GM19240 (cell line): Measurements from ENCODE around the gene PLEKHG2.

Experiments used
- DNase-seq: peaks from one replicate; pipeline ENCODE4 v3.0.0; 2011; ENCODE audit warnings: low spot score; ENCODE audit not compliant: insufficient read length

PLEKHG2 gene

DNA sequence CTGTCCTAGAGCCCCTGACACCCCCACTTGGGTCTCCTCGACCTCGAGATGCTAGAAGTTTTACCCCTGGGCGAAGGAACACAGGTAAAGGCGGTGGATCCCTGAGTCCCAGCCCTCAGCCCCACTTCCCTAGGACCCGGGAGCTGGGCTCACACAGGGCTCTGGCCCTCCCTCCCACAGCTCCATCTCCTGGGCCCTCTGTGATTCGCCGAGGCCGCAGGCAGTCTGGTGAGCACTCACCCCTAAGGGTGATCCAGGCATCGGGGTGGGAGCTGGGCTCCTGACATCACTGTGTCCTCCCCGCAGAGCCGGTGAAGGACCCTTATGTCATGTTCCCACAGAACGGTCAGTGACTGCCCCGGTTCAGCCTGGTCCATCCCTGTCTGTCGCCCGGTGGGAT lies 8.3 kb downstream of the PLEKHG2 start:
- DNase-seq: no peak

DNA sequence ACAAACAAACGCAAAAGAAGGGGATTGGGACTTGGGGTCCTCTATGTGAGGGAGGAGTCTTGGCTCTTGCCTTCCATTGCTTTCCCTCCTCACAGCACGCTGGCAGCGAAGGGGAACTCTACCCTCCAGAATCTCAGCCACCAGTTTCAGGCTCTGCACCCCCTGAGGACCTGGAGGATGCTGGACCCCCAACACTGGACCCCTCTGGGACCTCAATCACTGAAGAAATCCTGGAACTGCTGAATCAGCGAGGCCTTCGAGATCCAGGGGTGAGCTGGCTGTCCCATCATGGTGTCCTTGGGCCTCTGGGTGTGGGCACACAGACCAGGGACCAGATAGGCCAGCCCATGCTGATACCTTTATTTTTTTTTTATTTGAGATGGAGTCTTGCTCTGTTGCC lies 9.6 kb downstream of the PLEKHG2 start:
- DNase-seq: no peak

DNA sequence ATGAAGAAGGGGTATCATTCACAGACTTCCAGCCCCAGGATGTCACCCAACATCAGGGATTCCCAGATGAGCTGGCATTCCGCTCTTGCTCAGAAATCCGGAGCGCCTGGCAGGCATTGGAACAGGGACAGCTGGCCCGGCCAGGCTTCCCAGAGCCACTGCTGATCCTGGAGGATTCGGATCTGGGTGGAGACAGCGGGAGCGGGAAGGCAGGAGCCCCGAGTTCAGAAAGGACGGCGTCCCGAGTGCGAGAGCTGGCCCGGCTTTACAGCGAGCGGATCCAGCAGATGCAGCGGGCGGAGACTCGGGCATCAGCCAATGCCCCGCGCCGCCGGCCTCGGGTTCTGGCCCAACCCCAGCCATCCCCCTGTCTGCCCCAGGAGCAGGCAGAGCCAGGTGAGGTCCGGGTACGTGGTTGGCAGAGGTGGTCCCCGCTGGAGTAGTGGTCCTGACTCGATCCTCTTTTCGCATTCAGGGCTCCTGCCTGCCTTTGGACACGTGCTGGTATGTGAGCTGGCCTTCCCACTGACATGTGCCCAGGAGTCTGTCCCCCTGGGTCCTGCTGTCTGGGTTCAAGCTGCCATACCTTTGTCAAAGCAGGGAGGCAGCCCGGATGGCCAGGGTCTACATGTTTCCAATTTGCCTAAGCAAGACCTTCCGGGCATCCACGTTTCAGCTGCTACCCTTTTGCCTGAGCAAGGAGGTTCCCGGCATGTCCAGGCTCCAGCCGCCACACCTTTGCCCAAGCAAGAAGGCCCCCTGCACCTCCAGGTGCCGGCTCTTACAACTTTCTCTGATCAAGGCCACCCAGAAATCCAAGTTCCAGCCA lies 11.0 kb downstream of the PLEKHG2 start:
- no peak for DNase-seq

DNA sequence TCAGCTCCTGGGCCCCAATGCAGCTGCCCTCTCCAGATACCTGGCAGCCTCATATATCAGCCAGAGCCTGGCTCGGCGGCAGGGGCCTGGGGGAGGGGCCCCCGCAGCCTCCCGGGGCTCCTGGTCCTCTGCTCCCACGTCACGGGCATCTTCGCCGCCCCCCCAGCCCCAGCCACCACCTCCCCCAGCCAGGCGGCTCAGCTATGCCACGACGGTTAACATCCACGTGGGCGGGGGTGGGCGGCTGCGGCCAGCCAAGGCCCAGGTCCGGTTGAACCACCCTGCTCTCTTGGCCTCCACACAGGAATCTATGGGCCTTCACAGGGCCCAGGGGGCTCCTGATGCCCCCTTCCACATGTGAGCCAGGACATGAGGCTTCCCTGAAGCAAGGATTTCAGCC lies 12.5 kb downstream of the PLEKHG2 start:
- no peak for DNase-seq

DNA sequence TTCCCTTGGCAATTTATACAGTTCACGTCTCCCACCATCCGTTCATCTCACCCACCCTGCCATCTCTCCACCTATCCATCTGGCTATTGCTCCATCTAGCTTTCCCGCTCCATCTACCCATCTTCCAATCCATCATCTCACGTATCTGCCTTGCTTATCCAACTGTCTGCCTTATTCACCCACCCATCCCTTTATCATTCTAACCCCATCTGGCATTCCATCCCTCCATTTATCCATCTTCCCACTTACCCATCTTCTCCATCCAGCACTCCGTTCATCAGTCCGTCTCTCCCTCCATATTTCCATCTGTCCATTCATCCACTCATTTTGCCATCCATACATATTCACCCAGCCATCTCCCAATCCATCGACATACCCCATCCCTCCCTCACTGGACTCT lies 13.3 kb downstream of the PLEKHG2 start:
- no peak for DNase-seq

DNA sequence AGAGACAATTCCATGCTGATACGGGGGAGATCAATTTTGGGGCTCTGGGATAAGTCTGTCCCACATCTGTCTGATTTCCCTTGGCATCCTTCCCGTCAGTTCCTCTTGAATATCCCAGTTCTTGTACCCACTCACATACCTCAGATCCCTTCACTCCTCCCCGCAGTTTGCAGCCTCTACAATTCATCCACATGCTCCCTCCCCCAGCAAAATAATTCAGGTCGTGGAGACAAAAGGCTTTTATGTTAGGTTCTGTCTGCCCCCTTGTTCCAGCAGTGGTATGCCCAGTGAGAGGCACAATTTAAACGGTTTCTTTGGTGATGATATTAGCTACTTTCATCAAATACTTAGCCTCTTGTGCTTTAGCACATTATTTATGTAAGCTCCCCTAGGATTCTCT lies 13.7 kb downstream of the PLEKHG2 start:
- DNase-seq: no peak

DNA sequence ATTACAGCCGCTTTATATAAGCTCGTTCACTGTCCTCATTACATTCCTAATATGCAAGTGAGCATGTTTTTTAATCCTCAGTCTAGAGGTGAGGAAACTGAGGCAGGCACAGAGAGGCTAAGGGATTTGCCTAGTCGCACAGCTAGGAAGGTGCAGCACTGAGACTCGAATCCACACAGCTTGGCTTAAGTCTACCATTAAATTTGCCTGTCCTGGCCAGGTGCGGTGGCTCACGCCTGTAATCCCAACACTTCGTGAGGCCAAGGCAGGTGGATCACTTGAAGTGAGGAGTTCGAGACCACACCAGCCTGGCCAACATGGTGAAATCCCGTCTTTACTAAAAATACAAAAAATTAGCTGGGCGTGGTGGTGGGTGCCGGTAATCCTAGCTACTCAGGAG lies 15.2 kb downstream of the PLEKHG2 start:
- DNase-seq: no peak

DNA sequence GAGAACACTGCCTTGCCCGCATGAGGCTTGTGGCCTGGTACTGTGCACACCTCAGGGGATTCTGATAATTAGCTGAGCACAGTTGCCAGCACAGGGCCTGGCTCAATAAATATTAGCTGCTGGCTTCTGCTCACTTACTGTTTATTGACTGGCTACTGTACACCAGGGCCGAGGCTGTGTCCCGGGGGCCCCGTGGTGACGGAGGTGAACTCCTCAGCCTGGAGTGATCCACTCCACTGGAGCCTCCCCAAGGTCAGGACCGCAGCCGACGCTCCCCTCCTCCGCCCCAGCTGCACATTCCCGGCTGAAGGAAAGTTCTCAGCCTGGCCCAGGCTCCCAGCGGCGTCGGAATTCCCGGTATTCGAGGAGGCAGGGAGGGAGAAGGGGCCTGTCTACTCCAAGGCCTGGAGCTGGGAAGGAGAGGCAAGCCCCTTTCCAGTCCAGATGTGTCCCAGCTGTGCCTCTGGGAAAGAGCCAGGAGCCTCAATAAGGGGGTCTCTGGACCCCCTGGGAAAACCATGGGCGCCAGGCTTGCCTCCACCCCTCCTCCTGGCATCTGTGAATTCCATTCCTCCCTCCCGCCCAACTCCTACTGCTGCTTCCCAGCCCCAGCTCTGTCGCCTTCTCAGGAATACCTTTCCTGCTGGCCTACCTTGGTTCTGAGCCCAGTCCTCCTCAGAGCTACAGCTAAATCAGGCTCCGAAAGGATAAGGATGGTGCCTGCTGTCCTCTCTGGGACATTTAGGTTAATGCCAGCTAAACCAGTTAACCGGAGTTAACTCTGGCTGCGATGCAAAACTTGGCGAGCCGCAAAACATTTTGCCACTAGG lies 16.0 kb downstream of the PLEKHG2 start:
- no peak for DNase-seq

DNA sequence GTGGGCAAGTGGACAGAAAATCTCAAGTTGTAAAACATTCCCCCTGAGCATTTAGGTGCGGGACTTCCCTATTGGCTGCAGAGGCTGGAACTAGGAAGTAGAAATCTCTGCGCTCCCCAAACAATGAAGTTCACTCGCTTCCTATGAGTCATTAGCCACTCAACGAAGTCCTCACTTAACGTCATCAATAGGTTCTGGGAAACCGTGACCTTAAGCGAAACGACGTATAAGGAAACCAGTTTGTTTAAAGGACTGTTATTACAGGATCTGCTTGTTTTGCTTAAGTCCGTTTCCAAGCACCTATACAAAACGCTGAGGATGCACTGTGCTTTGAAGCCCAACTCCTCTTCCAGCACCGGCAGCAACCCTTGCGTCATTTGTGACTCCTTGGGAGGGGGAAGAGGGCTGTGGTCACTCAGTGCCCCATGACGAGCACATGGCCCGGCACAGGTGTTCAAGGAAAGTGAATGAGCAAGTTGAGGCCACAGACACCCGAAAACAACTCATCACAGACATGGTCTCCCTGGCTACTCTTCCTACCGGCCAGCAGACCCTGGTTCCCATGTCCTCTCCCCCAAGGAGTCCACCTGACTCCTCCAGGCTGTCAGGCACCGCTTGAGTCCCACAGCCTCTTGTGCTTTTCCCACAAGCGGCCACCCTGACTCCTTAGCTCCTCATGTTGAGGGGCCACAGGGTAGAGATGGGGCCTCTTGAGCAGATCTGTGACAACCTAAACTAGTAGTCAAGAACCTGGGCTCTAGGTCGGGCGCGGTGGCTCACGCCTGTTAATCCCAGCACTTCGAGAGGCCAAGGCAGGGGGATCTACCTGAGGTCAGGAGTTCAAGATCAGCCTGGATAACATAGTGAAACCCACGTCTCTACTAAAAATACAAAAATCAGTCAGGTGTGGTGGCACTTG lies 18.5 kb downstream of the PLEKHG2 start:
- peak; percentile 61 for DNase-seq

DNA sequence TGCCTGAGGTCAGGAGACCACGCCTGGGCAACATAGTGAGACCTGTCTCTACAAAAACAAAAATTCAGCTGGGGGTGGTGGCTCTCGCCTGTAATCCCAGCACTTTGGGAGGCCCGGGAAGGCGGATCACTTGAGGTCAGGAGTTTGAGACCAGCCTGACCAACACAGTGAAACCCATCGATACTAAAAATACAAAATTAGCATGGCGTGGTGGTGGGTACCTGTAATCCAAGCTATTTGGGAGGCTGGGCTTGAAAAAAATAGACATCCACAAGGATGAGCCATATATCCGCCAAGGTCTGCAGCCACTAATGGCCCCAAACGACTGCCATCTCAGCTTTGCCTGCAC lies 20.2 kb downstream of the PLEKHG2 start:
- DNase-seq: no peak

DNA sequence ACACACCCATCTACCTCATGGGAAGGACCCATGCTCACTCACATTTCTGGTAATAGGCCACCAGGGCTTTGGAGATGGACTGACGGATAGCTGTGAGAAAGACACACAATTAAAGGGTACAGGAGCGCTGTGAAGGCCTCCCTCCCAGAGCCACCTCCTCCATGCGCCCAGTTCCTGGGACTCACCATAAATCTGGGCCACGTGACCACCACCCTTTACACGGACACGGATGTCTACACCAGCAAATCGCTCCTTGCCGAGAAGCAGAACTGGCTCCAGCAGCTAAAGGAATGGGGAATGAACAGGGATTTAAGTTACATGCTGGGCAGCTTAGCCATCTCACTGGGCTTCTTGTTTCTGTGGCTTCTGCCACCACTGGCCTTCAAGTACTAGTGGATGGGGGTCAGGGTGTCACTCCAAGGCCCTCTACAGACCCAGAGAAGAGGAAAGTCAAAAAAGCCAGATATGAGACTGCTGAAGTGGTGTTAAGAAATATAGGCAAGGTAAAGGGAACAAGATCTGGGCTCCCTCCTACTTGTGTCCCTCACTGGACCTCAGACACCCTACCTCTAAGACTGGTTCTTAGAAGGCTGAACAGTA lies 21.1 kb downstream of the PLEKHG2 start:
- no peak for DNase-seq

DNA sequence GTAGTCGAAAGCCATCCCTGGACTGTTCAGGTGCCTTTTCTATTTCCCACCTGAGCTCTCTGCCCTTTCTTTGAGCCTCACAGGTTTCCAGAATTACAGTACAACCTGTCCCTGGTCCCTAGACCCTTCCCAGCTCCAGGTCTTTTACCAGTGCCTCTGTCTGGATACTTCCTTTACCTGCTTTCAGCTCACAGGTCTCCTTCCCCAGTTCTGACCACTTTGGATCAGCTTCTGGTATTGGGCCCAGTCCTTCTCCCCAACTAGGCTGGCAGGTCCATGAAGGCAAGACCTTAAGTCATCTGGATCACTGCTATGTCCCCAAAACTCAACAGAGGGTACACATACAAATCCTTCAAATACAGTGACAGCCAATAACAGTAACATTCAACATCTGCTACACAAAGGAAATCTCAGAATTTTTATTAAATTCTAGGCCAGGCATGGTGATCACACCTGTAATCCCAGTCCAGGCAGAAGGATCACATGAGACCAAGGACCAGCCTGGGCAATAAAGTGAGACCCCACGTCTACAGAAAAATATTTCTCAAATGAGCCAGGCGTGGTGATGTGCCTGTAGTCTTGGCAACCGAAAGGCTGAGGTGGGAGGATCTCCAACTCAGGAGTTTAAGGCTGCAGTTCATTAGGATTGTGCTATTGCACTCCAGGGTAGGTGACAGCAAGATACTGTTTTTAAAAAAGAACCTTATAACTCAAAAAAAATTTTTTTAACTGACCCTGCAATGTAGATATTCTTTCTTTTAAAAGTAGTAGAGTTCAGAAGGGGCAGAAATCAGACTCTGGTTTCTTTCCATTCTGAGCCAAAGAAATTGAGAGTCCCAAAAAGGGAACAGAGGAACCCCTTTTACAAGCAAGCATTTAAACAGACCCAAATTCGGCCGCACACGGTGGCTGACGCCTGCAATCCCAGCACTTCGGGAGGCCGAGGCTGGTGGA lies 21.9 kb downstream of the PLEKHG2 start:
- DNase-seq: no peak

DNA sequence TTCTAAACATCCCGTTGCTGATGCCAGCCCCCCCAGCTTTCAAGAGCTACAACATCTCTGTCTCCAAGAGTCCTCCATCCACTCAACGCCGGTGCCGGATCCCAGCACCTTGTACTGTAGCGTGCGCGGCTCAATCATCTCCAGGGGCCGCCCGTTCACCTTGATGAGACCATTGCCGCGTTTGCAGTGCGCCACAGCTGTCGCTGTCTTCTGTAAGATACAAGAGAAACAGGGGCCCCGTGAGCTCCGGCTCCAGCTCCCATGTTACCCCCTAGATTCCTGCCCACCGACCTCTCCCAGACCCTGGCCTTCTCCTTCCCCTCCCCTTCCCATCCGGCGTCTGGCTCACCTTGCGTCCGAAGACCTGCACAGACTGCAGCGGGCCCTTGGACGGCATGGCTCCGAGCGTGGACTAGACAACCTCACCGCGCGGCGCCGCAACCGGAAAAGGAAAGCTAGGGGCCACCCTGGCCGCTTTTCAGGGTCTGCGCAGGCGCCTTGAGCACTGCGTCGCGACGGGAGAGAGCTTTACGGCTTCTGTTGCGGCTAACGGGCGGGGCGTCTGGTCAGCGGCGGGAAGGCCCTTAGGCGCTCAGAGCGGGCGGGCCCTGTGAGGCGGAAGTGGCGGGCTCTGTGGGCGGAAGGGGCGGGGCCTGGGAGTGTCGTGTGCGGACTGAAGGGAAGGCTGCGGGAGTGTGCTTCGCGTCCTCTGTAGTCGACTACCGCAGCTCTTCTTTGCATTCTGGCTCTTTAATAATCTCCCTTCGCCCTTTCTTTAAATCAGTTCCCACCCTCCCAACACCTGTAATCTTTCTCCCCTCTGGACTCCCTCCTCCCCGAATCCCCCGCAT lies 23.3 kb downstream of the PLEKHG2 start, which contains the start of gene RPS16:
TSS of gene RPS16 (minus strand) at position 451 of the 851 bp plus-strand sequence. CDS start at position 397, 54 bp downstream.
- DNase-seq: peak; percentile 81

DNA sequence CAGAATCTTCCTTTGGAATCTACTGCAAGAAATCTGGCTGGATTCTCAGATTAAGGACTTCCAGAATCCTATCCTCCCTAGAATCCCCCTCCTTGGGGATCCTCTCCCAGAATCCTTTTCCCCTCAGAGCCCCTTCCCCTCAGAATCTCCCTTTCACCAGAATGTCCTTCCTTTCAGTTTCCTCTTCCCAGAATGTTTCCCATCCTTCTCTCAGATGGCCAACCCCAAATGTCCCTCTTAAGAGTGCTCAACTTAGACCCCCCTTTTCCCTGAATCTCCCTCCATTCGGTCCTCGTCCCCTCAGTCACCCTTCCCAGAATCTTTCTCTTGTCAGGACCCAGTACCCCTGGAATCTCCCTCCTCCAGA lies 23.9 kb downstream of the PLEKHG2 start:
- no peak for DNase-seq

DNA sequence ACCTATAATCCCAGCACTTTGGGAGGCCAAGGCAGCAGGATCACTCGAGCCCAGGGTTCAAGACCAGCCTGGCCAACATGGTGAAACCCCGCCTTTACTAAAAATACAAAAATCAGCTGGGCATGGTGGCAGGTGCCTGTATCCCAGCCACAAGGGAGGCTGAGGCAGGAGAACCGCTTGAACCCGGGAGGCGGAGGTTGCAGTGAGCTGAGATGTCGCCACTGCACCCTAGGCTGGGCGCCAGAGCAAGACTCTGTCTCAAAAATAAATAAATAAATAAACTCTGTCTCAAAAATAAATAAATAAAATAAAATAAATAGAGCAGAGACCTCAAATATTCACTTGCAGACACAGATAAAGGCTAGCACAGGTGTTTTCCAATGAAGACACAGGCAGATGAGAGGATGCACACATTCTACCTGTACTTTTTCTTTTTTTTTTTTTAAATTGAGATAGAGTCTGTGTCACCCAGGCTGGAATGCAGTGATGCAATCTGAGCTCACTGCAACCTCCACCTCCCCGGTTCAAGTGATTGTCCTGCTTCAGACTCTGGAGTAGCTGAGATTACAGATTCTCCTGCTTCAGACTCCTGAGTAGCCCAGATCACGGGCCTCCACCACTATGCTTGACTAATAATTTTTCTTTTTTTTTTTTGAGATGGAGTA lies 25.9 kb downstream of the PLEKHG2 start:
- no peak for DNase-seq

DNA sequence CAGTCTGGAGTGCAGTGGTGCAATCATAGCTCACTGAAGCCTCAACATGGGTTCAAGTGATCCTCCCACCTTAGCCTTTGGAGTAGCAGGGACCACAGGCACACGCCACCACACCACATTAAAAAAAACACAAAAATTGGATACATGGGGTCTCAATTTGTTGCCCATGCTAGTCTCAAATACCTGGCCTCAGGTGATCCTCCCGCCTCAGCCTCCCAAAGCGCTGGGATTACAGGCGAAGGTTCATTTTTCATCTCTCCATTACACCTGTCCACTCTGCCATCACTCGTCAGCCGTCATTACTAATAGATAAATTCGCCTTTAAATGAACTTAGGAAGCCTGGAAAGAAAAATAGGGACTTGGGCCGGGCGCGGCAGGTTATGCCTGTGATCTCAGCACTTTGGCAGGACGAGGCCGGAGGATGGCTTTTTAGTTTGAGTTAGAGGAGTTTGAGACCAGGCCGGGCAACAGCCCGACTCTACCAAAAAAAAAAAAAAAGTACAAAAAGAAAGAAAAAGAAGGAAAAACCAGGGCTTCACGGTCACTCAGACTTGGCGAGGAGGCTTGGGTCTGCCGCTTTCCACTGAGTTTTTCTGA lies 32.2 kb downstream of the PLEKHG2 start:
- no peak for DNase-seq

DNA sequence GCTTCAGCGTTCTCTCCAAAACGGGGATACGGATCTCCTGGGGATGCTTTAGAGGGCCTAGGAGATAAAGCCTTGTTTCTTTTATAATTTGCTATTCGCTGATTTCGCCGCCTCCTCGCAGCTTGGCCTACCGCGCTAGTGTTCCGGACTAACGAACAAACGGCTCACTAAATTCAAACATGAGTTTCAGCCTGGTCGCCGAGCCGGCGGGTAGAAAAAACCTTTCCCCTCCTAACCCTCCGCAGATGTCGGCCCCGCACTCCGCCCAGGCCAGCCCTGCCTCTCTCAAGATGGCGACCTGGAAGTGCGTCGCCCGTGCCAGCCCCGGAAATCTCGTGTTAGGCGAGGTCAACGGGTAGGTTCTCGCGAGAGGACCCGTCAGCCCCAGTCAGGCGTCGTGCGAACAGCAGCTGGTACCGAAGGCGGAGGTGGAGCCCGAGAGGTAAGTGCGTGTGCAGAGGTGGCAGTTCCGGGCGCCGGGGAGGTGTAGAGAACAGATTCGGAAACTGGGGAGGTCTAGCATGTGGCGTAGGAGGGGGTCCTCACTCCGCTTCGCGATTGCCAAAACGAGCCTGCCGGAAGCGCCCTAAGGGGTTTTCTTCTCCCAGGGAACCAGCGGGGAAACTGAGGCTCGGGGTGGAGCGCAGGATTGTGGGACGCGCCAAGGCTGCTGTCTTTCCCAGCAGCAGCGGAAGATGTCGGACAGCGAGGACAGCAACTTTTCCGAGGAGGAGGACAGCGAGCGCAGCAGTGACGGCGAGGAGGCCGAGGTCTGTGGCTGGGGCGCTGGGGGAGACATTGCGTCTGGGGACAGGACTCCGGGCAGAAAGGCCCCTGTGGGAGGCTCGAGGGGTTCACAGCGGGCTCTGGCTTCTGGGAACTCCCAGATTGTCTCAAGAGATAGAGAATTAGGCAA lies 33.0 kb downstream of the PLEKHG2 start, which contains the start of gene SUPT5H:
TSS of gene SUPT5H (plus strand) at position 387 of the 916 bp plus-strand sequence. CDS start at position 696, 309 bp downstream.
- peak; percentile 98 for DNase-seq
